A673 (cell line): ENCODE results near the gene EXT2. TPM values are rescaled to one million over a fixed set of nuclear protein-coding genes. Genes with fewer than 3 reads are reported as not detected.

Experiments used
- BruUV-seq: library from RNA; stranded (reverse); fragments of 400-500 nt; replicated peaks from 2 replicates; lab custom pipeline; 2021; lab: Mats Ljungman, UMichigan
- CTCF ChIA-PET: fragments of 300-600 bp; sonication (Branson Sonifier 250); formaldehyde crosslinking; loops from one replicate; lab custom pipeline; 2022; ENCODE audit warnings: antibody characterized with exemption; lab: Charles Lee
- POLR2A ChIA-PET: fragments of 300-600 bp; sonication (Branson Sonifier 250); formaldehyde crosslinking; loops from one replicate; lab custom pipeline; 2022; ENCODE audit warnings: antibody characterized with exemption; ENCODE audit not compliant: low non-redundant PET; lab: Charles Lee
- DNase-seq: peaks from one replicate; pipeline ENCODE4 v3.0.0-alpha.2; 2015; ENCODE audit warnings: low spot score
- H3K27ac ChIP-seq: fragments of 200-600 bp; sonication (generic); 2 replicates; pipeline ENCODE4 v1.5.1; 2016; ENCODE audit warnings: mixed run types, low read depth, mild to moderate bottlenecking, mixed read lengths, antibody characterized with exemption, low read length; ENCODE audit not compliant: poor library complexity, severe bottlenecking
- H3K27me3 ChIP-seq: fragments of 200-600 bp; sonication (generic); replicated peaks from 2 replicates; pipeline ENCODE4 v1.6.1; 2017; ENCODE audit warnings: mixed run types, low read depth, mild to moderate bottlenecking, mixed read lengths, antibody characterized with exemption, low read length; ENCODE audit not compliant: insufficient read depth, poor library complexity
- H3K36me3 ChIP-seq: fragments of 200-600 bp; sonication (generic); 2 replicates; pipeline ENCODE4 v1.6.1; 2016; ENCODE audit warnings: mixed run types, mild to moderate bottlenecking, mixed read lengths, antibody characterized with exemption, low read length; ENCODE audit not compliant: insufficient read depth, poor library complexity, severe bottlenecking
- H3K4me1 ChIP-seq: fragments of 200-600 bp; sonication (generic); 2 replicates; pipeline ENCODE4 v1.6.1; 2017; ENCODE audit warnings: mixed run types, mild to moderate bottlenecking, mixed read lengths, antibody characterized with exemption, low read length; ENCODE audit not compliant: insufficient read depth, poor library complexity, severe bottlenecking
- H3K4me3 ChIP-seq: fragments of 200-600 bp; sonication (generic); 2 replicates; pipeline ENCODE4 v1.5.1; 2016; ENCODE audit warnings: low read depth, mixed run types, mild to moderate bottlenecking, mixed read lengths, low read length; ENCODE audit not compliant: poor library complexity, severe bottlenecking
- H3K9me3 ChIP-seq: fragments of 200-600 bp; sonication (generic); 2 replicates; pipeline ENCODE4 v1.6.1; 2016; ENCODE audit warnings: mixed run types, low read depth, mild to moderate bottlenecking, mixed read lengths, antibody characterized with exemption, low read length; ENCODE audit not compliant: poor library complexity, severe bottlenecking
- EZH2 ChIP-seq: fragments of 200-600 bp; sonication (generic); IDR thresholded peaks from 2 replicates; pipeline ENCODE4 v1.6.1; 2017; ENCODE audit warnings: borderline replicate concordance, low read depth, mild to moderate bottlenecking, mixed read lengths, antibody characterized with exemption, low read length; ENCODE audit not compliant: poor library complexity, severe bottlenecking
- intact Hi-C: fragments of 100-400 bp; cut with micrococcal nuclease; formaldehyde crosslinking; loops from one replicate; pipeline ENCODE4 v1.10.0; 2022; ENCODE audit not compliant: unreplicated experiment
- total RNA-seq: library from RNA; stranded (reverse); gene quantifications from 2 replicates; pipeline ENCODE4 v1.2.3, GENCODE V29; 2021
- TF ChIP-seq, protein P1 (sequence below): fragments of 300-800, 200-600 bp; sonication (generic); conservative IDR thresholded peaks from 2 replicates; pipeline ENCODE4 v1.5.1; 2017; ENCODE audit warnings: low read depth, mild to moderate bottlenecking, antibody characterized with exemption, low read length, moderate library complexity, mixed read lengths

EXT2 gene
- total RNA-seq, 1 experiment from 2014 or later = 123 TPM

DNA sequence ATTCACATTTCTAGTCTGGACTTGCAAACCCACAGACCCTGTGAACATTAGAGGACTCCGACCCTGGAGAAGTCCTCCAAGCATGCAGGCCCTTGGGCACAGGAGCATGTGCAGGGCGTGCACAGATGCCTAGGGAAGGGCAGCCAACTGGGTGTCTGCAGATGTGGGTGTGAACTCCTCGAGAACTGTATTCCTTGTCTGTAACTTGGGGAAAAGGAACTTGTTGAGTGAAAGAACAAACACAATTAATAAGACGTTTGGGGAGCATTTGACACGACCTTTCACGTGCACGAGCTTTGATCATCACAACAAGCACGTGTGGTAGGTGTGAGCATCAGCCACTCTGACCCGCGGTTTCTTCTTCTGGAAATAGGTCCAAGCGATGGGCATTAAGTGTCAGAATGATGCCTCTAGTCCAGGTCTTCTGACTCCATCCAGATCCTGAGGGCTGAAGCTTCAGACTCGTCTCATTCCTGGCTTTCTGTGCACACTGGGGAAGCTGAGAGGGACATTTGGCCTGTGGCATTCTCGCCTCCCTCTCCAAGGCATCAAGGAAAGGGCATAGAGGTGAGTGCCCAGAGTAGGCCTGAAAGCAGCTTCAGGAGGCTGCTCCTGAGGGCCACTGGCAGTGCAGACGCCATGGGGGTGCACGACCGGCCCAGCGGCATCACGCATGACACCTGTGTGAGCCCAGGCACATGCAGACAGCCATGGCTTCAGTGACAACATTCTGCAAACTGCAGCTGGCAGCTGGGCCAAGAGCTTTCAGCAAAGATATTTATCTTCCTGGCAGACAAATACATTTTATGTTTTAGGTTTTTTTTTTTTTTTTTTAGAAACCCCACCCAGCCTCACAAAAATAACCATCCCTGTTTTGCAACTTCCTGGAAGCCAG, 182.0 kb downstream of the EXT2 start:
- CTCF ChIA-PET = interaction anchor here (0.6 kb wide), 1 partner anchor 993 kb away, joined by 4 read pairs; no protein-coding TSS in a partner anchor
- DNase-seq = no peak
- no peaks in the 10 kb centered on the region for H3K27me3 ChIP-seq
- no peak for TF ChIP-seq EZH2
- TF ChIP-seq, protein P1, sequence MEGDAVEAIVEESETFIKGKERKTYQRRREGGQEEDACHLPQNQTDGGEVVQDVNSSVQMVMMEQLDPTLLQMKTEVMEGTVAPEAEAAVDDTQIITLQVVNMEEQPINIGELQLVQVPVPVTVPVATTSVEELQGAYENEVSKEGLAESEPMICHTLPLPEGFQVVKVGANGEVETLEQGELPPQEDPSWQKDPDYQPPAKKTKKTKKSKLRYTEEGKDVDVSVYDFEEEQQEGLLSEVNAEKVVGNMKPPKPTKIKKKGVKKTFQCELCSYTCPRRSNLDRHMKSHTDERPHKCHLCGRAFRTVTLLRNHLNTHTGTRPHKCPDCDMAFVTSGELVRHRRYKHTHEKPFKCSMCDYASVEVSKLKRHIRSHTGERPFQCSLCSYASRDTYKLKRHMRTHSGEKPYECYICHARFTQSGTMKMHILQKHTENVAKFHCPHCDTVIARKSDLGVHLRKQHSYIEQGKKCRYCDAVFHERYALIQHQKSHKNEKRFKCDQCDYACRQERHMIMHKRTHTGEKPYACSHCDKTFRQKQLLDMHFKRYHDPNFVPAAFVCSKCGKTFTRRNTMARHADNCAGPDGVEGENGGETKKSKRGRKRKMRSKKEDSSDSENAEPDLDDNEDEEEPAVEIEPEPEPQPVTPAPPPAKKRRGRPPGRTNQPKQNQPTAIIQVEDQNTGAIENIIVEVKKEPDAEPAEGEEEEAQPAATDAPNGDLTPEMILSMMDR = no peak
- BruUV-seq = no TSS peak
- intact Hi-C loops = no loop called here
- POLR2A ChIA-PET = interaction anchor here (0.6 kb wide), 1 partner anchor 100 kb away, joined by 7 read pairs; no protein-coding TSS in a partner anchor
- no peaks in the 10 kb centered on the region for H3K4me1 ChIP-seq
- no peak overlapping the region for H3K27ac ChIP-seq
- no peak overlapping the region for H3K4me3 ChIP-seq
- H3K9me3 ChIP-seq = no peaks in the 10 kb centered on the region
- peaks cover 75% of the 10 kb centered on the region for H3K36me3 ChIP-seq

DNA sequence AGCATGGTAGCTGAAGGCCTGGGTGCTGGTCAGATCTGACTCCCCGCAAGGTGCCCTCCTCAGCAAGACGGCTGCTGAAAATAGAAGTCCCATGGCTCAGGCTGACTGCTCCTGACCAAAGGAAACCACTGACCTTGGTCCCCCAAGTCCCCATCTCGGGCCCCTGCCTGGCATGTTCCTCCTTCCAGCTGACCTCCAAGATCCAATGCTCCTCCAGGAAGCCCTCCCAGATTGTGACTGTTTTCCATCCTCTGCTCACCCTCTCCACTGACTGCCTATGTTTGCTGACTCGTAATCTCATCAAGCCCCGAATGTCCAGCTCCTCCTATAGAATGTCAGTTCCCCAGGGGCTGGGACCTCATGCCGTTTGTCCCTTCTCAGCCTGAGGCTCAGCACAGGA, 184.0 kb downstream of the EXT2 start:
- POLR2A ChIA-PET = interaction anchor here (0.6 kb wide), 1 partner anchor 103 kb away, joined by 4 read pairs; no protein-coding TSS in a partner anchor
- no peak overlapping the region for H3K4me3 ChIP-seq
- H3K36me3 ChIP-seq = peaks cover 61% of the 10 kb centered on the region
- no peaks in the 10 kb centered on the region for H3K27me3 ChIP-seq
- H3K9me3 ChIP-seq = no peaks in the 10 kb centered on the region
- no peaks in the 10 kb centered on the region for H3K4me1 ChIP-seq
- intact Hi-C loops = no loop called here
- TF ChIP-seq, protein P1 = no peak
- no peak for TF ChIP-seq EZH2
- DNase-seq = no peak
- H3K27ac ChIP-seq = no peak overlapping the region
- CTCF ChIA-PET = no interaction called here
- BruUV-seq = no TSS peak

DNA sequence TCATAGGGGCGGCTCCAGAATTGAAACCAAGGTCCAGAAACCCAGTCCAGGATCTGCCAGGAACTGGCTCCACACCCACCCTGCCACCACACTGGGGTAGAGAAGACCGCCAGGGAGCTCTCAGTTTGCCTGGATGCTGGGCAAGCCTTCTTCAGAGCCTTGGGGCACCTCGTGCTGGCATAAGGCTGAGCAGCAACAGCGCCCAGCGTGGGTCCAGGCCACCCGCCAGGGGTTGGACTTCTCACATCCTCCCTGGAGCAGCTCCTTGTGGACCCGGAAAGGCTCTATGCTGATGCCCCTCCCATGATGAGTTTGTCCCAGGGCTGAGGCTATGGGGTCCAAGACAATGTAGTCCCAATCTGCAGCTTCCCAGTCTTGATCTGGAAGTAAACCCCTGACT, 184.8 kb downstream of the EXT2 start:
- Histone ChIP-seq H3K9me3 (no peaks in the 10 kb centered on the region), H3K4me3 (no peak overlapping the region), H3K27ac (no peak overlapping the region), H3K4me1 (no peaks in the 10 kb centered on the region), H3K36me3 (peaks cover 54% of the 10 kb centered on the region), H3K27me3 (no peaks in the 10 kb centered on the region)
- CTCF ChIA-PET = no interaction called here
- TF ChIP-seq, protein P1 = no peak
- TF ChIP-seq EZH2 = no peak
- intact Hi-C loops = no loop called here
- POLR2A ChIA-PET = interaction anchor here (0.6 to 0.7 kb wide), 2 partner anchors 104 to 171 kb away, joined by 3 to 4 read pairs; no protein-coding TSS in a partner anchor
- DNase-seq = no peak
- no TSS peak for BruUV-seq
